Prostate gland (tissue), 2 donors: ENCODE measurements around the gene CHD1L.

ENCODE experiments used
- CTCF ChIP-seq, 4 experiments: fragments of 200-600 bp in 2 of 4; fragments of 450-650 bp in 2 of 4; sonication (generic) in 2 of 4; IDR thresholded peaks; 1 replicate in 3 of 4; 2 replicates in 1 of 4; pipeline ENCODE4 v1.5.1; 2016 to 2019; ENCODE audit warnings: antibody characterized with exemption in 4 of 4, mild to moderate bottlenecking in 2 of 4, moderate library complexity in 2 of 4
- POLR2A ChIP-seq: fragments of 450-650 bp; IDR thresholded peaks from one replicate; pipeline ENCODE4 v1.6.1; 2016; ENCODE audit warnings: antibody characterized with exemption, mild to moderate bottlenecking
- POLR2AphosphoS5 ChIP-seq: sonication (generic); formaldehyde crosslinking; IDR thresholded peaks from one replicate; pipeline ENCODE4 v1.6.1; 2017; ENCODE audit warnings: antibody characterized with exemption

- TF ChIP-seq POLR2AphosphoS5 (no peak), CTCF (IDR thresholded peaks at IDR 0.05) (no peak), POLR2A (no peak)
Observed at GRCh38 chr1:147270721-147271120, 28.2 kb downstream of the CHD1L start.
